CD14-positive monocyte (primary cell): ENCODE measurements around the gene ACACA. TPM values are rescaled to one million over a fixed set of nuclear protein-coding genes. Genes with fewer than 3 reads are reported as not detected.

Experiments
- DNase-seq, 3 donors: peaks; one replicate each; pipeline ENCODE4 v3.0.0-alpha.2; 2011 to 2022
- H2AFZ ChIP-seq: 2 replicates; pipeline ENCODE4 v1.6.0; 2012; ENCODE audit warnings: mild to moderate bottlenecking, low read depth, low read length, inconsistent platforms; ENCODE audit not compliant: insufficient read depth, poor library complexity, severe bottlenecking
- H3K27ac ChIP-seq, 2 donors: 1 replicate in 1 of 2; 2 replicates in 1 of 2; pipeline ENCODE4 v1.5.1; 2012 to 2013; ENCODE audit warnings: low read length in 2 of 2, control low read depth in 1 of 2, inconsistent platforms in 1 of 2, low read depth in 1 of 2, mild to moderate bottlenecking in 1 of 2
- H3K27me3 ChIP-seq, 2 donors: one replicate each; pipeline versions ENCODE4 v1.6.0 to v1.6.1; 2011 to 2013; ENCODE audit warnings: low read length in 2 of 2; ENCODE audit not compliant: control insufficient read depth in 2 of 2, insufficient read depth in 2 of 2
- H3K36me3 ChIP-seq, 2 donors: replicated peaks in 1 of 2; 1 replicate in 1 of 2; 2 replicates in 1 of 2; pipeline versions ENCODE4 v1.5.1 to v1.6.1; 2012 to 2013; ENCODE audit warnings: low read length in 2 of 2, control low read depth in 1 of 2, inconsistent platforms in 1 of 2, mild to moderate bottlenecking in 1 of 2; ENCODE audit not compliant: insufficient read depth in 2 of 2, control insufficient read depth in 1 of 2
- H3K4me1 ChIP-seq, 2 donors: 1 replicate in 1 of 2; 2 replicates in 1 of 2; pipeline versions ENCODE4 v1.5.1 to v1.6.1; 2012 to 2013; ENCODE audit warnings: low read length in 2 of 2, control low read depth in 1 of 2, inconsistent platforms in 1 of 2, mild to moderate bottlenecking in 1 of 2, moderate library complexity in 1 of 2; ENCODE audit not compliant: insufficient read depth in 2 of 2, control insufficient read depth in 1 of 2
- H3K4me2 ChIP-seq: replicated peaks from 2 replicates; pipeline ENCODE3; 2012; ENCODE audit warnings: low read length, moderate library complexity, mild to moderate bottlenecking; ENCODE audit not compliant: poor library complexity, severe bottlenecking; ENCODE audit errors: extremely low read depth
- H3K4me3 ChIP-seq, 3 experiments: fragments of 200-600 bp in 1 of 3; sonication (generic) in 1 of 3; replicated peaks in 1 of 3; 1 replicate in 2 of 3; 2 replicates in 1 of 3; pipeline ENCODE4 v1.5.1; 2011 to 2013; ENCODE audit warnings: low read length in 3 of 3, mild to moderate bottlenecking in 3 of 3, control low read depth in 2 of 3, low read depth in 2 of 3, inconsistent platforms in 1 of 3, moderate library complexity in 1 of 3
- H3K79me2 ChIP-seq: 2 replicates; pipeline ENCODE4 v1.6.0; 2012; ENCODE audit warnings: mild to moderate bottlenecking, control low read depth, inconsistent platforms, low read length, moderate library complexity; ENCODE audit not compliant: insufficient read depth
- H3K9ac ChIP-seq: 2 replicates; pipeline ENCODE4 v1.6.0; 2017; ENCODE audit warnings: low read length, mild to moderate bottlenecking; ENCODE audit not compliant: insufficient read depth, poor library complexity, severe bottlenecking
- H3K9me3 ChIP-seq, 2 donors: replicated peaks in 1 of 2; 1 replicate in 1 of 2; 2 replicates in 1 of 2; pipeline versions ENCODE4 v1.5.1 to v1.6.1; 2012 to 2013; ENCODE audit warnings: low read length in 2 of 2, control low read depth in 1 of 2; ENCODE audit not compliant: control insufficient read depth in 1 of 2, insufficient read depth in 1 of 2
- H4K20me1 ChIP-seq: 2 replicates; pipeline ENCODE4 v1.6.0; 2012; ENCODE audit warnings: mild to moderate bottlenecking, low read length, control low read depth, moderate library complexity; ENCODE audit not compliant: insufficient read depth
- H3K27ac Mint-ChIP-seq, 7 donors: one replicate each; pipeline ENCODE4 v1.8.0; 2020; ENCODE audit warnings: mild to moderate bottlenecking in 7 of 7, mixed read lengths in 7 of 7, moderate library complexity in 6 of 7, inconsistent platforms in 2 of 7
- H3K27me3 Mint-ChIP-seq, 3 donors: one replicate each; pipeline ENCODE4 v1.8.0; 2021 to 2022; ENCODE audit warnings: low read depth in 3 of 3, mild to moderate bottlenecking in 3 of 3, mixed read lengths in 3 of 3, moderate library complexity in 3 of 3, inconsistent platforms in 1 of 3
- H3K36me3 Mint-ChIP-seq, 2 donors: one replicate each; pipeline ENCODE4 v1.8.0; 2020; ENCODE audit warnings: mixed read lengths in 2 of 2, inconsistent platforms in 1 of 2, mild to moderate bottlenecking in 1 of 2
- H3K4me1 Mint-ChIP-seq: one replicate; pipeline ENCODE4 v1.8.0; 2020; ENCODE audit warnings: mild to moderate bottlenecking, mixed read lengths
- H3K4me3 Mint-ChIP-seq, 2 donors: one replicate each; pipeline ENCODE4 v1.8.0; 2020; ENCODE audit warnings: mild to moderate bottlenecking in 2 of 2, mixed read lengths in 2 of 2, moderate library complexity in 1 of 2
- H3K9me3 Mint-ChIP-seq, 7 donors: one replicate each; pipeline ENCODE4 v1.8.0; 2020 to 2022; ENCODE audit warnings: mixed read lengths in 7 of 7, mild to moderate bottlenecking in 6 of 7, moderate library complexity in 6 of 7, inconsistent platforms in 2 of 7
- CTCF ChIP-seq: fragments of 200-600 bp; IDR thresholded peaks from one replicate; pipeline ENCODE4 v1.8.0; 2022; ENCODE audit warnings: antibody characterized with exemption, mild to moderate bottlenecking
- WGBS: methylation state at CpG from one replicate; pipeline ENCODE4 v1.1.5; 2013; ENCODE audit warnings: missing lambda C conversion rate; ENCODE audit not compliant: insufficient coverage; 5-methylcytosine and 5-hydroxymethylcytosine counted together
- intact Hi-C, 2 donors: fragments of 100-400 bp; cut with micrococcal nuclease; formaldehyde crosslinking; loops; one replicate each; pipeline versions ENCODE4 v1.15.0 to v1.15.1; 2023
- polyA plus RNA-seq, 3 donors: library from polyadenylated mRNA; depleted of rRNA in 1 of 3; unstranded in 2 of 3; stranded (reverse) in 1 of 3; fragments of 300-500 nt in 2 of 3; fragments of >200 nt in 1 of 3; fragmentation: Illumina TruSeq in 2 of 3; gene quantifications; 1 replicate in 2 of 3; 2 replicates in 1 of 3; pipeline ENCODE4 v1.2.3, GENCODE V29; 2012 to 2021

ACACA gene
- polyA plus RNA-seq, 3 donors: 3.5 to 4.6 (median 3.8) TPM

GRCh38 chr17:37388266-37388665 lies 18.4 kb downstream of the ACACA start:
- Mint-ChIP-seq H3K9me3 (no peaks in the 10 kb centered on the region), H3K27me3 (peaks cover 0 to 2% (median 1%) of the 10 kb centered on the region in 3 donors), H3K27ac (no peak overlapping the region), H3K4me1 (no peaks in the 10 kb centered on the region), H3K4me3 (no peak overlapping the region), H3K36me3 (no peaks in the 10 kb centered on the region)
- Histone ChIP-seq H3K4me3 (no peak overlapping the region), H3K27ac (no peak overlapping the region), H3K9me3 (no peaks in the 10 kb centered on the region), H3K36me3 (no peaks in the 10 kb centered on the region), H3K27me3 (no peaks in the 10 kb centered on the region), H3K9ac (no peak overlapping the region), H3K79me2 (no peaks in the 10 kb centered on the region), H3K4me1 (no peaks in the 10 kb centered on the region), H4K20me1 (no peaks in the 10 kb centered on the region), H2AFZ (no peak overlapping the region), H3K4me2 (no peak overlapping the region)
- TF ChIP-seq CTCF: no peak
- WGBS: no CpG with 5 or more reads among the region's 3 CpGs
- no peak for DNase-seq
- intact Hi-C loops: no loop called here

- Mint-ChIP-seq H3K27ac (no peak overlapping the region), H3K9me3 (no peaks in the 10 kb centered on the region), H3K4me3 (no peak overlapping the region), H3K36me3 (no peaks in the 10 kb centered on the region), H3K4me1 (peaks cover 1% of the 10 kb centered on the region), H3K27me3 (peaks cover 0 to 2% (median 1%) of the 10 kb centered on the region in 3 donors)
- no peaks in the 10 kb centered on the region for H3K27me3 ChIP-seq
- no peaks in the 10 kb centered on the region for H3K79me2 ChIP-seq
- H3K27ac ChIP-seq: no peak overlapping the region
- H4K20me1 ChIP-seq: no peaks in the 10 kb centered on the region
- no peak overlapping the region for H2AFZ ChIP-seq
- no peaks in the 10 kb centered on the region for H3K9me3 ChIP-seq
- no peak for TF ChIP-seq CTCF
- H3K9ac ChIP-seq: no peak overlapping the region
- 100% methylated on average over 1 of the region's 5 CpGs for WGBS
- DNase-seq: no peak
- H3K4me1 ChIP-seq: no peaks in the 10 kb centered on the region
- intact Hi-C loops: no loop called here
- no peaks in the 10 kb centered on the region for H3K36me3 ChIP-seq
- H3K4me3 ChIP-seq: no peak overlapping the region
- H3K4me2 ChIP-seq: no peak overlapping the region
Measured at GRCh38 chr17:37386462-37386861, 20.2 kb downstream of the ACACA start.
